HG03460 (cell line): Measurements from ENCODE around the gene PDE3B.
"Not testable (repeated sequence)": the region's sequence is repeated elsewhere in the genome, so short reads cannot be mapped to it uniquely, and the experiment has no call there.

ENCODE experiments used
- ATAC-seq: cut with Tn5 transposase; IDR thresholded peaks from one replicate; pipeline ENCODE4 v1.9.1; 2021; ENCODE audit not compliant: unreplicated experiment

Gene PDE3B

GRCh38 chr11:14676068-14676467 is 32.5 kb downstream of the PDE3B start:
- ATAC-seq, result no peak

GRCh38 chr11:14677146-14677545 is 33.5 kb downstream of the PDE3B start:
- no peak for ATAC-seq

- ATAC-seq, result no peak
Measured at GRCh38 chr11:14678350-14678749, 34.7 kb downstream of the PDE3B start.

- no peak for ATAC-seq
Measured at GRCh38 chr11:14679662-14680061, 36.1 kb downstream of the PDE3B start.

DNA sequence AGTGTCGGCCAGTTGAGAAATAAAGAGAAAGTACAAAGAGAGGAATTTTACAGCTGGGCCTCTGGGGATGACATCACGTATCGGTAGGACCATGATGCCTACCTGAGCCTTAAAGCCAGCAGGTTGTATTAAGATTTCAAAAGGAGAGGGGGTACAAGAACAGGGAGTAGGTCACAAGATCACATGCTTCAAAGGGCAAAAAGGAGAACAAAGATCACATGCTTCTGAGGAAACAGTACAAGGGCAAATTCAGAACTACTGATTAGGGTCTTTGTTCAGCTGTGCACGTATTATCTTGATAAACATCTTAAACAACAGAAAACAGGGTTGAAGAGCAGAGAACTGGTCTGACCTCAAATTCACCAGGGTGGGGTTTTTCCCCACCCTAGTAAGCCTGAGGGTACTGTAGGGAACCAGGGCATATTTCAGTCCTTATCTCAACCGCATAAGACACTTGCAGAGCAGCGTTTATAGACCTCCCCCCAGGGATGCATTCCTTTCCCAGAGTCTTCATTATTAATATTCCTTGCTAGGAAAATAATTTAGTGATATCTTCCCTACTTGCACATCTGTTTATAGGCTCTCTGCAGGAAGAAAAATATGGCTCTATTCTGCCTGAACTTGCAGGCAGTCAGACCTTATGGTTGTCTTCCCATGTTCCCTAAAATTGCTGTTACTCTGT is 40.8 kb downstream of the PDE3B start:
- not testable (repeated sequence) for ATAC-seq

GRCh38 chr11:14687456-14687855 is 43.9 kb downstream of the PDE3B start:
- no peak for ATAC-seq

- no peak for ATAC-seq
Measured at GRCh38 chr11:14687943-14688627, 44.5 kb downstream of the PDE3B start.

- ATAC-seq, result not testable (repeated sequence)
Measured at GRCh38 chr11:14695656-14696055, 52.1 kb downstream of the PDE3B start.

DNA sequence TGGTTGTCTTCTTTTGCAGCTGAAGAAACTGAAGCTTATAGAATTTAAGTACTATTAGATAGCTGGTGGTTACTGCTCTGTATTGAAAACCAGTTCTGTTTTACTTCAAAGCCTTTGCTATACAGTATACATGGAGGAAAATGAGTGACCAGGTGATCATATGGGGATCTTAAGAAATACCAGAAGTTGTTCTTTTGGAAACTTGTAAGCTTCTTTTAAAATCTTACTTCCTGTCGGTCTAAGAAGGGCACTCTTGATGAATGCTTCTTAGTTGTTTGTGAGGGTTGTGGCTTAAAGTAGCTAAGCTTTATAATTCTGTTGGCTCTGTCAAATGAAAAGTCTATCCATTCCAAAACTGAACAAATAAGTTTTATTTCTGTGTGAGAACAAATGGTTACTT is 55.2 kb downstream of the PDE3B start:
- ATAC-seq, result no peak

GRCh38 chr11:14700593-14700992 is 57.0 kb downstream of the PDE3B start:
- no peak for ATAC-seq

GRCh38 chr11:14702760-14703159 is 59.2 kb downstream of the PDE3B start:
- no peak for ATAC-seq

- no peak for ATAC-seq
Measured at GRCh38 chr11:14703731-14704130, 60.1 kb downstream of the PDE3B start.

GRCh38 chr11:14705067-14705466 is 61.5 kb downstream of the PDE3B start:
- ATAC-seq, result no peak

- no peak for ATAC-seq
Measured at GRCh38 chr11:14713496-14714244, 70.1 kb downstream of the PDE3B start.

GRCh38 chr11:14715669-14716068 is 72.1 kb downstream of the PDE3B start:
- not testable (repeated sequence) for ATAC-seq

DNA sequence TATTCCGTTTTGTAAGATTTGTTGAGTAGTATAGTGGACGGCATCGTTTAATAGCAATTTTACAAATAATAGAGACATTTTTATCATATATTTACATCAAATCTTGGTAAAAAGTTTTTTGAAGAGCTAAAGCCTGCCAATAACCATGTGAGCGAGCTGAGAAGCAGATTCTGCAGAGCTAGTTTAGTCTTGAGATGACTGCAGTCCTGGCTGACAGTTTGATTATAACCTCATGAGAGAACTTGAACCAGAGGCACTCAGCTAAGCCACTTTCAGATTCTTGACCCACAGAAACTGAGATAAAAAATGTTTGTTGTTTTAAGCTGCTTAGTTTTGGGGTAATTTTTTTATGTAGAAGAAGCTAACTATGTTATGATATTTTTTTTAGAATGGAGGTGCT is 78.9 kb downstream of the PDE3B start:
- ATAC-seq, result no peak

- no peak for ATAC-seq
Measured at GRCh38 chr11:14725150-14725549, 81.5 kb downstream of the PDE3B start.

DNA sequence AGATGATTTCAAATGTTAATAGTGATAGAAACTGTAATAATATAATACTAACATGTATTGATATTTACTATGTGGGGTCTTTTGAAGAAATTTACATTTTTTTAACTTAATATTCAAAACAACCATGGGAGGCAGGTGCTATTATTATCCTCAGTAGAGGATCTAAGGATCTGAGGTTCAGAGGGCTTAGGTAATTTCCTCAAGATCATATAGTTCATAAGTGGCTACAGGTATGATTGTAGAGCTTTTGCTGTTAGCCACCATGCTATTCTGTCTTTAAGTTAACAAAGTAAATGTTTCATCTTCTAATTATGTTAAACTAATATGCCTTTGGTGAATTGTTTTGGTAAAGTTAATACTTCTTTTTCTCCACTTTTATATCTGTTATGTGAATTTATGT is 83.6 kb downstream of the PDE3B start:
- no peak for ATAC-seq

GRCh38 chr11:14727746-14728145 is 84.1 kb downstream of the PDE3B start:
- ATAC-seq, result no peak

GRCh38 chr11:14740539-14740938 is 96.9 kb downstream of the PDE3B start:
- ATAC-seq, result not testable (repeated sequence)

DNA sequence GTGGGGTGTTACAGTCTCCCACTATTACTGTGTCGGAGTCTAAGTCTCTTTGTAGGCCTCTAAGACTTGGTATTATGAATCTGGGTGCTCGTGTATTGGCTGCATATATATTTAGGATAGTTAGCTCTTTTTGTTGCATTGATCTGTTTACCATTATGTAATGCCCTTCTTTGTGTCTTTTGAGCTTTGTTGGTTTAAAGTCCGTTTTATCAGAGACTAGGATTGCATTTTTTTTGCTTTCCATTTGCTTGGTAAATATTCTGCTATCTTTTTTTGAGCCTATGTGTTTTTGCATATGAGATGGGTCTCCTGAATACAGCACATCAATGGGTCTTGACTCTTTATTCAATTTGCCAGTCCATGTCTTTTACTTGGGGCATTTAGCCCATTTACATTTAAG is 97.6 kb downstream of the PDE3B start:
- no peak for ATAC-seq
